Activated CD4-positive, alpha-beta T cell treated with anti-CD3 and anti-CD28 coated beads for 36 hours (primary cell): Measurements from ENCODE around the gene KIFBP. TPM values are rescaled to one million over a fixed set of nuclear protein-coding genes. Genes with fewer than 3 reads are reported as not detected.
"Not testable (repeated sequence)": the region's sequence is repeated elsewhere in the genome, so short reads cannot be mapped to it uniquely, and the experiment has no call there.

Source experiments
- ATAC-seq: fragments of 200-7000 bp; cut with Tn5 transposase; one replicate; pipeline ENCODE4 v1.10.0; 2021; ENCODE audit warnings: mild to moderate bottlenecking, moderate library complexity
- CTCF ChIA-PET: fragments of 350-600 bp; sonication (Branson Sonifier 250); formaldehyde crosslinking; loops from one replicate; lab custom pipeline; 2021; ENCODE audit warnings: antibody characterized with exemption; lab: Charles Lee
- POLR2A ChIA-PET: fragments of 350-600 bp; sonication (Branson Sonifier 250); formaldehyde crosslinking; loops from one replicate; lab custom pipeline; 2021; ENCODE audit warnings: antibody characterized with exemption, inconsistent platforms; lab: Charles Lee
- DNase-seq: peaks from one replicate; pipeline ENCODE4 v3.0.0-alpha.2; 2020
- H3K27ac Mint-ChIP-seq: one replicate; pipeline ENCODE4 v1.8.0; 2021; ENCODE audit warnings: mixed read lengths
- H3K27me3 Mint-ChIP-seq: one replicate; pipeline ENCODE4 v1.8.0; 2021; ENCODE audit warnings: mixed read lengths
- H3K36me3 Mint-ChIP-seq: one replicate; pipeline ENCODE4 v1.8.0; 2021; ENCODE audit warnings: low read depth, mixed read lengths
- H3K4me1 Mint-ChIP-seq: one replicate; pipeline ENCODE4 v1.8.0; 2021; ENCODE audit warnings: mixed read lengths
- H3K4me3 Mint-ChIP-seq: one replicate; pipeline ENCODE4 v1.8.0; 2021; ENCODE audit warnings: mild to moderate bottlenecking, moderate library complexity, mixed read lengths
- H3K9me3 Mint-ChIP-seq: one replicate; pipeline ENCODE4 v1.8.0; 2021; ENCODE audit warnings: low read depth, mixed read lengths
- intact Hi-C, 2 experiments: fragments of 100-400 bp; cut with DNase I in 1 of 2; cut with micrococcal nuclease in 1 of 2; formaldehyde crosslinking; loops; one replicate each; pipeline versions ENCODE4 v1.14.2 to v1.15.1; 2022 to 2024; cut with DNase I, micrococcal nuclease
- total RNA-seq, 2 experiments: library from RNA; stranded (reverse); gene quantifications; one replicate each; pipeline ENCODE4 v1.2.3, GENCODE V29; 2021

KIFBP gene
- total RNA-seq, 2 experiments from 2014 or later: 12.9 to 15.6 TPM

DNA sequence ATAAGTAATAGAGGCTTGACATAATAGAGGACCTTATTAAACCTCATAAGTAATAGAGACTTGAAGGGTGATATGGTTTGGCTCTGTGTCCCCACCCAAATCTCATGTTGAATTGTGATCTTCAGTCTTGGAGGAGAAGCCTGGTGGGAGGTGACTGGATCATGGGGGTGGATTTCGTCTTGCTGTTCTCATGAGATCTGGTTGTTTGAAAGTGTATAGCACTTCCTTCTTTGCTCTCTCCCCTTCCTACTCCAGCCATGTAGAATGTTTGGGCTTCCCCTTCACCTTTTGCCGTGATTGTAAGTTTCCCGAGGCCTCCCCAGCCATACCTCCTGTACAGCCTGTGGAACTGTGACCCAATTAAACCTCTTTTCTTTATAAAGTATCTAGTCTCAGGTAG, 8.6 kb downstream of the KIFBP start:
- Mint-ChIP-seq H3K4me1 (peaks cover 45% of the 10 kb centered on the region), H3K4me3 (peak overlapping the region; percentile 13), H3K36me3 (peaks cover 12% of the 10 kb centered on the region), H3K27ac (peak overlapping the region; percentile 96), H3K9me3 (no peaks in the 10 kb centered on the region), H3K27me3 (no peaks in the 10 kb centered on the region)
- CTCF ChIA-PET: no interaction called here
- intact Hi-C loops: loop anchor here (1.0 to 2.0 kb wide), 6 partner anchors 8 to 225 kb away; no protein-coding TSS in a partner anchor
- POLR2A ChIA-PET: no interaction called here
- ATAC-seq (peak; percentile 10), DNase-seq (no peak)

DNA sequence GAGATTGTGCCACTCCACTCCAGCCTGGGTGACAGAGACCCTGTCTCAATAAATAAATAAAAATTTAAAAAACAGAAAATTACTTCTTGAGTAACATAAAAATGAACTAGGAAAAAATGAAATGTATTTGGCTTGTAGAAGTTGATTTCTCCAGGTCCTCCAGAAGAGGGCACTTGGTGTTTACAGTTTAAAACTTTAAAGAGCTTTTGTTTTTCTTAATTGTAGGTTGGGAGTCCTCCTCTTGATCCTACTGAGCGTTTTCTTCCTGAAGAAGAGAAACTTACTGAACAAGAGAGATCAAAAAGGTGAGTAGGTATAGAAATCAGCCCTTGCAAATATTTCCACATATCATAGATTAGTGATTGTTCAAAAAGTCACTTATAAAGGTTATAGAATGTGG, 16.2 kb downstream of the KIFBP start:
- POLR2A ChIA-PET: interaction anchor here (0.6 to 1.6 kb wide), 8 partner anchors 33 to 117 kb away, joined by 3 to 10 read pairs (median 6); partner anchors contain the start of gene SRGN
- DNase-seq: no peak
- Mint-ChIP-seq H3K27me3 (no peaks in the 10 kb centered on the region), H3K36me3 (peaks cover 7% of the 10 kb centered on the region), H3K4me1 (peaks cover 10% of the 10 kb centered on the region), H3K9me3 (no peaks in the 10 kb centered on the region), H3K4me3 (no peak overlapping the region), H3K27ac (no peak overlapping the region)
- ATAC-seq: peak; percentile 78
- intact Hi-C loops: loop anchor here (1.0 to 10.0 kb wide), 5 partner anchors 50 to 500 kb away; no protein-coding TSS in a partner anchor
- CTCF ChIA-PET: interaction anchor here (0.7 to 11.4 kb wide), 20 partner anchors 10 to 323 kb away, joined by 3 to 179 read pairs (median 4); partner anchors contain the start of genes KIFBP and SRGN

DNA sequence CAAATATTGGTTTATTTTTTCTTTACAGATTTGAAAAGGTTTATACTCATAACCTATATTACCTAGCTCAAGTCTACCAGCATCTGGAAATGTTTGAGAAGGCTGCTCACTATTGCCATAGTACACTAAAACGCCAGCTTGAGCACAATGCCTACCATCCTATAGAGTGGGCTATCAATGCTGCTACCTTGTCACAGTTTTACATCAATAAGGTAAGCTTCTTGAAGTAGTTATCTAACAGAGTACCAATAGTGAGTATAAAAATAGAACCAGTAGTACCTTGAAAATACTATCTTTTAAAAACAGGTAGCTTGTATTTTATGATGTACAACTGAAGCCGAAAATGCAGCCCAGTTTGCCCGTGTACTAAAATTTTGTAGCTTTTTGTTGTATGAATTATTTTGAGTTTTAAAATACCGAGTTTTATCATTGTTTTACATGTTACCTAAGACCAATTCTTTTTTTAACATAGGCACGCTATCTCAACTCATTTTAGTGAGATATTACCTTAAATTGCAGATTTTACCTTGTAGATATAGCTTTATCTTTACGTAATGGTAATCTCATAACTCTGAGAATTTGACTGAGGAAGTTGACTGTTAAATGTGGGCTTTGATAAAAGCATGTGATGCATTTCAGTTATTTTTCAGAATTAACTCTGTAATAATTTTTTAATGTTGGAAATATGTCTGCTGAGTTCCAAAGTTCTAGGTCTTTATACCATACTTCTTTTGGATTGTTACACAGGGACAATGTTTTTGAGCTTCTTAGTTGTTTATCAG, 17.3 kb downstream of the KIFBP start:
- Mint-ChIP-seq H3K36me3 (peaks cover 14% of the 10 kb centered on the region), H3K4me3 (no peak overlapping the region), H3K9me3 (no peaks in the 10 kb centered on the region), H3K27me3 (no peaks in the 10 kb centered on the region), H3K4me1 (peaks cover 3% of the 10 kb centered on the region), H3K27ac (no peak overlapping the region)
- ChIA-PET CTCF (interaction anchor here (0.6 to 11.4 kb wide), 25 partner anchors 9 to 322 kb away, joined by 3 to 179 read pairs (median 4); partner anchors contain the start of genes KIFBP and SRGN), POLR2A (interaction anchor here (1.3 to 1.6 kb wide), 4 partner anchors 82 to 93 kb away, joined by 4 to 10 read pairs (median 8); partner anchors contain the start of gene SRGN)
- ATAC-seq (no peak), DNase-seq (no peak)
- intact Hi-C loops: loop anchor here (1.0 to 10.0 kb wide), 5 partner anchors 49 to 499 kb away; no protein-coding TSS in a partner anchor

DNA sequence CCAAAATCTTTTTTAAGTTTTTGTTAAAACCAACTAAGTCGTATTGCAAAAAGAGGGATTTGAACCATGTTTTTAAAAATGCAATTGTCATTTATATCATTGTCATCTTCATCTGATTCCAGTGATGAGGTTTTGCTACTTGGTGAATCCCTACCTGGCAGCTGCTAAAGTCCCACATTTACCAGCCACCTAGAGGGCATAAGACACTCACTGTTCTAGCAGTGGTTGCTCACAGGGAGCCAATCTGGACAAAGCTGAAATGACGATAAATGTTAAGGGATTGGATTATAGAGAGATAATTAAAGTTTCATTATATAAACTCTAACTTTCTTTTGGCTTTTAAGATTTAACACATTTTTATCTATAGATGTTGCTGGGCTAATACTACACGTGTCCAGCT, 18.7 kb downstream of the KIFBP start:
- H3K4me1 Mint-ChIP-seq: peaks cover 3% of the 10 kb centered on the region
- H3K36me3 Mint-ChIP-seq: peaks cover 15% of the 10 kb centered on the region
- POLR2A ChIA-PET: no interaction called here
- no peak overlapping the region for H3K4me3 Mint-ChIP-seq
- ATAC-seq (peak; percentile 51), DNase-seq (no peak)
- no peaks in the 10 kb centered on the region for H3K27me3 Mint-ChIP-seq
- H3K27ac Mint-ChIP-seq: no peak overlapping the region
- intact Hi-C loops: loop anchor here (10.0 kb wide), 2 partner anchors 398 to 498 kb away; no protein-coding TSS in a partner anchor
- CTCF ChIA-PET: interaction anchor here (0.6 to 11.4 kb wide), 8 partner anchors 8 to 206 kb away, joined by 3 to 179 read pairs (median 13); partner anchors contain the start of gene SRGN
- H3K9me3 Mint-ChIP-seq: no peaks in the 10 kb centered on the region

DNA sequence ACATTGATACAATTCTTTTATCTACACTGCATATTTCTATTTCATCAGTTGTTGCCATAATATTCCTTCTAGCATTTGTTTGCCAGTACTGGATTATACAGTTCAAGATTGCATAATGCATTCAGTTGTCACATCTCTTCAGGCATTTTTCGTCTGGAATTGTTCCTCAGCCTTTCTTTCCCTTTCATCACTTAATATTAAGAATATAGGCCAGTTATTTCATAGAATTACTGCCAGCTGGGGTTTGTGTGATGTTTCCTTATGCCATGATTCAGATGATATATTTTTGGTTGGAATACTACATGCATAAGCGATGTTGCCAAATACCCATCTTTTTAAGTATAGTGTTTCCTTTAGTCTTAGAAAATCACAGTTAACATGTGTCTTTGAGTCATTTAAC, 20.8 kb downstream of the KIFBP start:
- Mint-ChIP-seq H3K4me1 (peaks cover 22% of the 10 kb centered on the region), H3K27ac (no peak overlapping the region), H3K27me3 (no peaks in the 10 kb centered on the region), H3K36me3 (peaks cover 29% of the 10 kb centered on the region), H3K4me3 (no peak overlapping the region), H3K9me3 (no peaks in the 10 kb centered on the region)
- intact Hi-C loops: loop anchor here (10.0 kb wide), 2 partner anchors 395 to 495 kb away; no protein-coding TSS in a partner anchor
- DNase-seq (no peak), ATAC-seq (no peak)
- POLR2A ChIA-PET: interaction anchor here (0.6 kb wide), 1 partner anchor 86 kb away, joined by 3 read pairs; no protein-coding TSS in a partner anchor
- CTCF ChIA-PET: interaction anchor here (0.6 to 11.4 kb wide), 4 partner anchors 36 to 184 kb away, joined by 3 to 179 read pairs (median 4); no protein-coding TSS in a partner anchor

DNA sequence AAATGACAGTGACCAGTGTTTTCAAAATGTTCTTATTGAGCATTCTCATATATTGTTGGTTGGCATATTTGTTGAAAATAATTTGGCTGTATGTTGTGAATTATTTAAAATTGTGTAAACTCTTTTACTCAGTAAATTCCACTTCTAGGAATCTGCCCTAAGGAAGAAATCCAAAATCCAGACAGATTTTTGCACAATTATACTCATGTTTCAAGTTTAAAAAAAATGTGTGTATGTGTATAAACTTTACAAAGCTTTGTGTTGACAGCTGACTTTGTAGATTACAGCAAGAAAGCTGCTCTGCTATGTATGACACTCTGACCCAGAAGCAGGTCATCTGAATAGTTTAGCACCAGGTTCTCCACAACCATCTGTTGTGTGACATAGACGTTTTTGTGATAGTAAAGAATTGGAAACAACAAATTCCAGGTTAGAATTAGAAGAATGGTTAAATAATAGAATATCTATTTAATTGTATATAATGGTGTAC, 21.6 kb downstream of the KIFBP start:
- no peaks in the 10 kb centered on the region for H3K9me3 Mint-ChIP-seq
- ATAC-seq: no peak
- ChIA-PET CTCF (interaction anchor here (0.8 to 11.4 kb wide), 4 partner anchors 15 to 115 kb away, joined by 3 to 179 read pairs (median 4); partner anchors contain the start of gene SRGN), POLR2A (interaction anchor here (0.6 kb wide), 1 partner anchor 85 kb away, joined by 3 read pairs; no protein-coding TSS in a partner anchor)
- no peak for DNase-seq
- intact Hi-C loops: no loop called here
- no peaks in the 10 kb centered on the region for H3K27me3 Mint-ChIP-seq
- H3K36me3 Mint-ChIP-seq: peaks cover 29% of the 10 kb centered on the region
- H3K4me3 Mint-ChIP-seq: no peak overlapping the region
- H3K27ac Mint-ChIP-seq: no peak overlapping the region
- H3K4me1 Mint-ChIP-seq: peaks cover 19% of the 10 kb centered on the region

DNA sequence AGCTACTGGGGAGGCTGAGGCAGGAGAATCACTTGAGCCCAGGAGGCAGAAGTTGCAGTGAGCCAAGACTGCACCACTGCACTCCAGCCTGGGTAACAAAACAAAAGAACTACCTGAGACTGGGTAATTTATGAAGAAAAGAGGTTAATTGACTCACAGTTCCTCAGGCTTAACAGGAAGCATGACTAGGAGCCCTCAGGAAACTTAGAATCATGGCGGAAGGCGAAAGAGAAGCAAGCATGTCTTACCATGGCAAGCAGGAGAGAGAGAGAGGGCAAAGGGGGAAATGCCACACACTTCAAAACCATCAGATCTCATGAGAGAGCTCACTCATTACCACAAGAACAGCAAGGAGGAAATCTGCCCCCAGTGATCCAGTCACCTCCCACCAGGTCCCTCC, 24.2 kb downstream of the KIFBP start:
- H3K4me1 Mint-ChIP-seq: peaks cover 19% of the 10 kb centered on the region
- POLR2A ChIA-PET: interaction anchor here (0.9 kb wide), 1 partner anchor 77 kb away, joined by 3 read pairs; no protein-coding TSS in a partner anchor
- ATAC-seq (peak; percentile 79), DNase-seq (peak; percentile 48)
- peaks cover 30% of the 10 kb centered on the region for H3K36me3 Mint-ChIP-seq
- not testable (repeated sequence) for H3K4me3 Mint-ChIP-seq, H3K27me3 Mint-ChIP-seq, H3K9me3 Mint-ChIP-seq
- CTCF ChIA-PET: interaction anchor here (1.0 to 11.4 kb wide), 3 partner anchors 7 to 91 kb away, joined by 3 to 179 read pairs (median 29); no protein-coding TSS in a partner anchor
- intact Hi-C loops: loop anchor here in 1 of 2 experiments (2.0 kb wide), 1 partner anchor 32 kb away; no protein-coding TSS in a partner anchor
- peak overlapping the region; percentile 76 for H3K27ac Mint-ChIP-seq

DNA sequence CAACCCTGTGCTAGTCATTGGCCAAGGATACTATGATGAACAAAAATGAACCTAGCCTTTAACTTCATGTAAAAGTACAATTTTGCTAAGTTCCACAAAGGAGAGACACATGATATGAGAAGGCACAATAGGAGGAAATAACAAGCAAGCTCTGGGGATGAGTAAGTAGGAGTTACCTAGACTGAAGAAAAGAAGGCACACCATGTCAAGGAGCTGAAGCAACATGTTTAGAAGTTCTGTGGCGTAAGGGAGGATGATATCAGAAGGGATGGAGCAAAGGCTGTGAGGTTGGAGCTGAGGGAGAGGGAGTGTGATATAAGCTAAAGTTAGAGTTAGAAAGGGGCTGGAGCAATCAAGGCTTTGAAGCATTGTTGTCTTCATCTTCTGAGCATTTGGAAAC, 25.6 kb downstream of the KIFBP start:
- CTCF ChIA-PET: interaction anchor here (0.6 to 11.4 kb wide), 8 partner anchors 8 to 145 kb away, joined by 3 to 179 read pairs (median 4); no protein-coding TSS in a partner anchor
- ATAC-seq (peak; percentile 46), DNase-seq (no peak)
- Mint-ChIP-seq H3K4me1 (peaks cover 19% of the 10 kb centered on the region), H3K27me3 (no peaks in the 10 kb centered on the region), H3K36me3 (peaks cover 33% of the 10 kb centered on the region), H3K9me3 (no peaks in the 10 kb centered on the region), H3K4me3 (no peak overlapping the region), H3K27ac (peak overlapping the region; percentile 32)
- POLR2A ChIA-PET: interaction anchor here (0.6 to 1.2 kb wide), 3 partner anchors 74 to 159 kb away, joined by 3 to 5 read pairs (median 3); partner anchors contain the start of gene SRGN
- intact Hi-C loops: no loop called here

DNA sequence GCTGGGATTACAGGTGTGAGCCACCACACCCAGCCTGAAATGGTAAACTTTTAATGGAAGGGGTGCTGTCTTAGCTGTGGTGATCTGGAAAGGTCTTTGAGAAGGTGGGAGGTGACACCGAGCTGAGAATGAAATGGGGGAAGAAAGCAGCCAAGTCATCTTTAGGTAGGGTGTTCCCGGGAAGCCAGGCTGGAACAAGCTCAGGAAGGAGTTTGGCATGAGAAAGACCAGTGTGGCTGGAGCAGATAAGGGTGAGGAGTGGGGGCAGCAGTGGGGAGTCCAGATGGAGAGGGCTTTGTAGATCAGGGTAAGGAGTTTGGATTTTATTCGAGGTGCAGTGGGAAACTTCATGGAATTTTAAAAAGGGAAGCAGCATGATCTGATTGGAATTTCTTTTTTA, 30.0 kb downstream of the KIFBP start:
- Mint-ChIP-seq H3K4me1 (peaks cover 6% of the 10 kb centered on the region), H3K9me3 (no peaks in the 10 kb centered on the region), H3K4me3 (no peak overlapping the region), H3K27me3 (no peaks in the 10 kb centered on the region), H3K36me3 (peaks cover 11% of the 10 kb centered on the region), H3K27ac (no peak overlapping the region)
- no peak for DNase-seq
- ChIA-PET CTCF (interaction anchor here (0.7 to 1.1 kb wide), 2 partner anchors 10 to 66 kb away, joined by 3 to 4 read pairs; no protein-coding TSS in a partner anchor), POLR2A (no interaction called here)
- intact Hi-C loops: no loop called here
- ATAC-seq: no peak

DNA sequence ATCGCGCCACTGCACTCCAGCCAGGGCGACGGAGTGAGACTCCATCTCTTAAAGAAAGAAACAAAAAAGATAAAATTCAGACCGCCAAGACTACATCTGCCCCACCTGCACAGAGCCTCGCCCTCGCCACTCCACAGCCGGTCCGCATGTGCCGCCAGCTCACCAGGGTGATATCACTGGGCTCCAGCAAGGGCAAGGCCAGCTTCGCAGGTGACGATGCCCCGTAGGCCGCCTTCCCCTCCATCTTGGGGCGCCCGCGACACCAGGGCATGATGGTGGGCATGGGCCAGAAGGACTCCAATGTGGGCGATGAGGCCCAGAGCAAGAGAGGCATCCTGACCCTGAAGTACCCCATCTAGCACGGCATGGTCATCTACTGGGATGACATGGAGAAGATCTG, 34.0 kb downstream of the KIFBP start:
- Mint-ChIP-seq H3K27ac (no peak overlapping the region), H3K36me3 (peaks cover 4% of the 10 kb centered on the region), H3K27me3 (no peaks in the 10 kb centered on the region), H3K9me3 (no peaks in the 10 kb centered on the region), H3K4me3 (no peak overlapping the region), H3K4me1 (peaks cover 5% of the 10 kb centered on the region)
- ChIA-PET CTCF (no interaction called here), POLR2A (no interaction called here)
- no peak for ATAC-seq
- DNase-seq: no peak
- intact Hi-C loops: no loop called here
